Loucy (cell line): ENCODE measurements around the gene DSCAM.

ENCODE experiments used
- H2AFZ ChIP-seq: fragments of 200-600 bp; sonication (generic); 2 replicates; pipeline ENCODE4 v1.6.0; 2016; ENCODE audit warnings: antibody characterized with exemption, mild to moderate bottlenecking, low read length, moderate library complexity
- H3F3A ChIP-seq: fragments of 200-600 bp; 2 replicates; pipeline ENCODE4 v1.6.0; 2016; ENCODE audit warnings: antibody characterized with exemption, low read depth, mild to moderate bottlenecking
- H3K27me3 ChIP-seq: fragments of 200-600 bp; sonication (generic); 2 replicates; pipeline ENCODE4 v1.6.1; 2014; ENCODE audit warnings: low read length, mild to moderate bottlenecking; ENCODE audit not compliant: insufficient read depth, poor library complexity, severe bottlenecking
- H3K36me3 ChIP-seq: fragments of 200-600 bp; sonication (generic); 2 replicates; pipeline ENCODE4 v1.6.1; 2016; ENCODE audit warnings: low read length; ENCODE audit not compliant: insufficient read depth
- H3K4me1 ChIP-seq: fragments of 200-600 bp; sonication (generic); 2 replicates; pipeline ENCODE4 v1.5.1; 2014; ENCODE audit warnings: low read length, mild to moderate bottlenecking; ENCODE audit not compliant: insufficient read depth, poor library complexity, severe bottlenecking
- H3K4me2 ChIP-seq: fragments of 200-600 bp; sonication (generic); 2 replicates; pipeline ENCODE4 v1.6.0; 2014; ENCODE audit warnings: antibody characterized with exemption, low read length, low read depth, mild to moderate bottlenecking; ENCODE audit not compliant: poor library complexity, severe bottlenecking
- H3K4me3 ChIP-seq: fragments of 200-600 bp; sonication (generic); 2 replicates; pipeline ENCODE4 v1.5.1; 2014; ENCODE audit warnings: low read length, mild to moderate bottlenecking, mixed read lengths; ENCODE audit not compliant: poor library complexity, severe bottlenecking
- H3K79me2 ChIP-seq: fragments of 200-600 bp; sonication (generic); 2 replicates; pipeline ENCODE4 v1.6.1; 2014; ENCODE audit warnings: low read length; ENCODE audit not compliant: insufficient read depth
- H3K9ac ChIP-seq: fragments of 200-600 bp; sonication (generic); 2 replicates; pipeline ENCODE4 v1.6.0; 2014; ENCODE audit warnings: mild to moderate bottlenecking, low read depth, low read length, moderate library complexity; ENCODE audit not compliant: poor library complexity, severe bottlenecking
- H3K9me2 ChIP-seq: fragments of 200-600 bp; sonication (generic); replicated peaks from 2 replicates; pipeline ENCODE4 v1.6.1; 2016; ENCODE audit warnings: low read depth, low read length, mixed read lengths
- H3K9me3 ChIP-seq: fragments of 200-600 bp; sonication (generic); 2 replicates; pipeline ENCODE4 v1.6.1; 2014; ENCODE audit warnings: mild to moderate bottlenecking, antibody characterized with exemption, low read length, low read depth; ENCODE audit not compliant: insufficient read depth
- H4K20me1 ChIP-seq: fragments of 200-600 bp; sonication (generic); 2 replicates; pipeline ENCODE4 v1.6.0; 2014; ENCODE audit warnings: antibody characterized with exemption, low read length, mild to moderate bottlenecking; ENCODE audit not compliant: insufficient read depth, poor library complexity, severe bottlenecking
- CTCF ChIP-seq: fragments of 200-600 bp; sonication (generic); conservative IDR thresholded peaks from 2 replicates; pipeline ENCODE4 v1.5.1; 2014; ENCODE audit warnings: mild to moderate bottlenecking, antibody characterized with exemption, low read length
- EZH2phosphoT487 ChIP-seq: fragments of 200-600 bp; IDR thresholded peaks from 2 replicates; pipeline ENCODE4 v1.6.1; 2018; ENCODE audit warnings: antibody characterized with exemption, mild to moderate bottlenecking, moderate library complexity, borderline replicate concordance

The DSCAM gene

GRCh38 chr21:40729761-40730425, 117.1 kb downstream of the DSCAM start:
- H2AFZ ChIP-seq: no peak overlapping the region
- H3K9ac ChIP-seq: no peak overlapping the region
- H3K4me2 ChIP-seq: no peak overlapping the region
- no peaks in the 10 kb centered on the region for H3K79me2 ChIP-seq
- no peaks in the 10 kb centered on the region for H3K27me3 ChIP-seq
- no peak for TF ChIP-seq EZH2phosphoT487
- no peak overlapping the region for H3K4me3 ChIP-seq
- no peaks in the 10 kb centered on the region for H3K9me2 ChIP-seq
- no peaks in the 10 kb centered on the region for H3K36me3 ChIP-seq
- no peaks in the 10 kb centered on the region for H4K20me1 ChIP-seq
- H3K9me3 ChIP-seq: no peaks in the 10 kb centered on the region; the same call in 1 of the 2 replicates
- H3K4me1 ChIP-seq: no peaks in the 10 kb centered on the region
- no peaks in the 10 kb centered on the region for H3F3A ChIP-seq

- H3K4me1 ChIP-seq: no peaks in the 10 kb centered on the region
Measured at GRCh38 chr21:40723966-40724365, 123.0 kb downstream of the DSCAM start.

GRCh38 chr21:40723317-40723716, 123.6 kb downstream of the DSCAM start:
- no peak overlapping the region for H3K4me3 ChIP-seq
- no peaks in the 10 kb centered on the region for H3K79me2 ChIP-seq
- H2AFZ ChIP-seq: no peak overlapping the region
- H3K4me1 ChIP-seq: no peaks in the 10 kb centered on the region
- H3K4me2 ChIP-seq: no peak overlapping the region
- TF ChIP-seq CTCF (no peak), EZH2phosphoT487 (no peak)
- H3F3A ChIP-seq: no peaks in the 10 kb centered on the region
- no peaks in the 10 kb centered on the region for H3K9me2 ChIP-seq
- no peaks in the 10 kb centered on the region for H4K20me1 ChIP-seq
- peaks cover 4% of the 10 kb centered on the region; the same call in 1 of the 2 replicates for H3K9me3 ChIP-seq
- no peaks in the 10 kb centered on the region for H3K27me3 ChIP-seq
- no peak overlapping the region for H3K9ac ChIP-seq
- no peaks in the 10 kb centered on the region for H3K36me3 ChIP-seq

More at GRCh38 chr21:40723966-40724365, 123.0 kb downstream of the DSCAM start:
- no peaks in the 10 kb centered on the region for H3K9me2 ChIP-seq
- H3K79me2 ChIP-seq: no peaks in the 10 kb centered on the region
- peaks cover 4% of the 10 kb centered on the region; the same call in 1 of the 2 replicates for H3K9me3 ChIP-seq
- no peaks in the 10 kb centered on the region for H3K27me3 ChIP-seq
- no peak for TF ChIP-seq EZH2phosphoT487
- no peak for TF ChIP-seq CTCF
- no peak overlapping the region for H3K4me2 ChIP-seq
- H2AFZ ChIP-seq: no peak overlapping the region
- H3K36me3 ChIP-seq: no peaks in the 10 kb centered on the region
- H3F3A ChIP-seq: no peaks in the 10 kb centered on the region
- H3K9ac ChIP-seq: no peak overlapping the region
- no peak overlapping the region for H3K4me3 ChIP-seq
- H4K20me1 ChIP-seq: no peaks in the 10 kb centered on the region

GRCh38 chr21:40719615-40720014, 127.3 kb downstream of the DSCAM start:
- Histone ChIP-seq H3K4me2 (no peak overlapping the region), H2AFZ (no peak overlapping the region), H3K4me1 (no peaks in the 10 kb centered on the region), H4K20me1 (no peaks in the 10 kb centered on the region), H3K27me3 (no peaks in the 10 kb centered on the region), H3K9me3 (0 out of 2 replicates have a peak, but pooled peaks cover 4% of the 10 kb centered on the region), H3K79me2 (no peaks in the 10 kb centered on the region), H3K9me2 (no peaks in the 10 kb centered on the region), H3K36me3 (no peaks in the 10 kb centered on the region), H3F3A (no peaks in the 10 kb centered on the region), H3K4me3 (no peak overlapping the region), H3K9ac (no peak overlapping the region)
- TF ChIP-seq EZH2phosphoT487: no peak
- TF ChIP-seq CTCF: no peak
